ENCODE data around the gene WNK2.
"Not testable (repeated sequence)": the region's sequence is repeated elsewhere in the genome, so short reads cannot be mapped to it uniquely, and the experiment has no call there.

Gene WNK2

GRCh38 chr9:93244101-93244500 is 60.2 kb downstream of the WNK2 start:
- DNase-seq, result no peak

- DNase-seq, result no peak
Observed at GRCh38 chr9:93244510-93245436, 60.8 kb downstream of the WNK2 start.

- DNase-seq, result no peak
Observed at GRCh38 chr9:93245437-93245970, 61.6 kb downstream of the WNK2 start.

- no peak for DNase-seq
Observed at GRCh38 chr9:93246111-93246510, 62.2 kb downstream of the WNK2 start.

GRCh38 chr9:93246526-93246925 is 62.6 kb downstream of the WNK2 start:
- no peak for DNase-seq

DNA sequence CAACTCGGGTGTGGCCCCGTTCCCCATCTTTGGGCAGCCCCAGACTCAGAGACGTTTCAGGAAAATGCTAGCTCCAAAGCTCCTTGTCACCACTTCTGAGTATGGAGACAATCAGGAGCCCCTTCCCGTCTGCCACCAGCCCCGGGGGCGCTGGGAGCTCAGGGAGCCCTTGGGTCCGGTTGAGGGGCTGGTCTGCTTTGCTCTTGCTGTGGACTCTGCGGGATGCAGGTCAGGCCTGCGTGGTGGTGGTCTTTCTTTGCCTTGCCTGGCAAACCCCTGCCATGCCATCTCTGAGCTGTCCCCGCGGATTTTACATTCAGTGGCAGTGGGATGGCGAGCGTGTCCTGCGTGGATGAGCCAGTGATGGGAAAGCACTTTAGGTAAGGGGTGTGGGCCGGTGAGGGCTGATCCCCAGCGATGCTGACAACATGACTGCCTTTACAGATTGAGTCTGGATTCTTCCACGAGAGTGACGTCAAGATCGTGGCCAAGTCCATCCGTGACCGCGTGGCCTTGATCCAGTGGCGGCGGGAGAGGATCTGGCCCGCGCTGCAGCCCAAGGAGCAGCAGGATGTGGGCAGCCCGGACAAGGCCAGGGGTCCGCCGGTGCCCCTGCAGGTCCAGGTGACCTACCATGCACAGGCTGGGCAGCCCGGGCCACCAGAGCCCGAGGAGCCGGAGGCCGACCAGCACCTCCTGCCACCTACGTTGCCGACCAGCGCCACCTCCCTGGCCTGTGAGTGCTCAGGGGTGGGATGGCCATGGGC is 63.3 kb downstream of the WNK2 start:
- DNase-seq, result no peak

DNA sequence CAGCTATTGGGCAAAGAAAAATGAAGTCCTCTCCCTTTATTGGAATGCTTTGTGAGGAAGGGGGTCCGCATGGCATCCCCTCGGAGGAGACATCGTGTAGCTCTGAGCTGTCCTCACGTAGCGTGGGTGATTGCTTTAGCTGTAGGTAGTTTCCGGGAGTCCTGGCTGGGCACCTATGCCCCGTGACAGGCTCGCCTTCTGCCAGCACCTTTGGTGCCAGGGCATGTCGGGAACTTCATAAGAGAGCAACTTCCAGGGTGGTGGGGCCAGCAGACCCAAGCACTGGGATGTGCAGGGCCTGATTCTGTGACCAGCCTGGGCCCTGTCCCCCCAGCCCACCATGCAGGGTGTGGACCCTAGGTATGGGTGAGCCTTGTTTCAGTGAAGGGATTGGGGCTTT is 64.0 kb downstream of the WNK2 start:
- DNase-seq, result no peak

DNA sequence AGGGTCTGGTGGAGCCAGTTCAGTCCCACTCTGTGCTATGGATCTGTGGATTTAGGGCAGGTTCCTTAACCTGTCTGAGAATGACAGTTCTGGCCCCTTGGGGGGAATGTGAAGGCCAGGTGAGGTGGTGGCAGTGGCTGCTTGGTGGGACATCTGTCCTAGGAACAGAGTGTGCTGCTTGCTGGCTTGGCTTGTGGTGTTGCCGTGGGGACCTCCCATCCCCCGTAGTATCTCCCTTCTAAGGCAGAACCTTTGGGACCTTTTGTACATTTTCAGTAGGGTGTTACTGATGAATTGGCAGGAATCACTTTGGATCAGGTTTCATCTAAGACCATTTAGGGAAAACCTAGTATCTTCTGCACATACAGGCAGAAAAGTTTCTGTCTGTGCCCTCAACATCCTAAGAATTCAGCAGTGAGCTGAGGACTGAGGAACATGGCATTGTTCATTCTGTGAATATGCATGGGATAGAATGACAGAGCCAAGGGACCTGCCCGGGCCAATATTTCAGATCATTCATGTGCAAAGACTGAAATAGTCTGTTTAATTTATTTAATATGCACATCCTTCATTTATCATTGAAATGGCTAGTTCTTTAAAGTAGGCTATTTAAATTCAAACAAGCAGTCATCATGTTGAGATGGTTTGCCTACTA is 64.6 kb downstream of the WNK2 start:
- no peak for DNase-seq

DNA sequence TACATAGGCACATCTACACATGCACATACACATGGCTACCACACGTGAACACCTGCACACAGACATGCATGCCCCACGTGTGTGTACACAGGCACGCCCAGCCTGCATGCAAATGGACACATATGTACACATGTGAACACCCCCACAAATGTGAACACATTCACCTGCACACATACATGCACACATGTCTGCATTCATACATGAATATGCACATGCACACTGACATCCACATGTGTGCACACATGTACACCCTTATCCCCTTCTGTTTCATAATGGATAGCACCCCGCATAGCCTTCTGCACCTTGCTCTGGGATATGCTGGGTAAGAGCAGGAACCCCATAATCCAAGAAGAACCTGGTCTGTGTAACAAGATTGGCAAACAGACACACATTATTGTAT is 66.2 kb downstream of the WNK2 start:
- no peak for DNase-seq

GRCh38 chr9:93251309-93251708 is 67.4 kb downstream of the WNK2 start:
- not testable (repeated sequence) for DNase-seq

DNA sequence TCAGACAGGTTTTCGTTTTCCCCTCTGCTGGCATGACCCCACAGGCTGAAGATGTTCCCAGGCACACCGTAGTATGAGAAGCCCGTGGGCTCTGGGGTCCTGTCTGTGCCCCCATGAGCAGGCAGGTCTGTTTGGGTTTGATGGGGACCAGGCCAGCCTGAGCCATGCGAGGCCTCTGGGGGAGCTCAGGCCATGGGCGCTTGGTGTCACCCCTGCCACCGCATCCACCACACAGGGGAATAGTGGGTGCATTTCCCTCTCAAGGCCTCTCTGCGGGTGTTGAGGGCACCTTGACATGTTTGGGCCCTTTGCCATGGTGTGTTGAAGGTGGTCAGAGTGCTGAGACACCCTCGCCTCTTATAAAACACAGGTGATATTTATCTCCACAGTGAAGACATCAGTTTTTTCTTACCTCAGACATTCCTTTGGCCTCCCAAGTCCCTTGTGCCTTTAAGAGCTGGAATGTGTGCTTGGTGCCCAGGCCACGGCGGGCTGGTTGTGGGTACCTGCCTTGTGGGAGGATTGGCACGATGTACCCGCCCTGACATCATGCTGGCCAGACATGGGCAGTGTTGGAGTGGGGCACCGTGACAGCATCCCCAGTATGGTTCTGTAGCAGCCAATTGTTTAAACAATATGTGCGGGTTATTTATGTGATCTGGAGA is 68.3 kb downstream of the WNK2 start:
- no peak for DNase-seq

GRCh38 chr9:93252781-93253530 is 69.0 kb downstream of the WNK2 start:
- DNase-seq, result no peak

DNA sequence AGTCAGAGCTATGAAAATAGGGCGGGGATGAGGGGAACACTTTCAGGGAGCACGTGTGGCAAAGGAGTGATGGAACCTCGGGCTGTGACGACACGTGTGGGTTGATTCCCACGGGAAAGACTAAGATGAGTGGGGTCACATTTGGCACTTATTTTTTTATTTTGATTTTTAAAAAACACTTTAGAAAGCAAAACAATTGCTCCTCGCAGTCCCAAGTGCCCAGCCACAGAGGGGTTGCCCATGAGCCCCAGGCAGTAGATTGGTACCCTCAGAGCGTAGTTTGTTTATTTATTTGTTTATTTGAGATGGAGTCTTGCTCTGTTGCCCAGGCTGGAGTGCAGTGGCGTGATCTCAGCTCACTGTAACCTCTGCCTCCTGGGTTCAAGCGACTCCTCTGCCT is 69.7 kb downstream of the WNK2 start:
- no peak for DNase-seq

GRCh38 chr9:93254061-93254481 is 70.1 kb downstream of the WNK2 start:
- DNase-seq, result no peak

DNA sequence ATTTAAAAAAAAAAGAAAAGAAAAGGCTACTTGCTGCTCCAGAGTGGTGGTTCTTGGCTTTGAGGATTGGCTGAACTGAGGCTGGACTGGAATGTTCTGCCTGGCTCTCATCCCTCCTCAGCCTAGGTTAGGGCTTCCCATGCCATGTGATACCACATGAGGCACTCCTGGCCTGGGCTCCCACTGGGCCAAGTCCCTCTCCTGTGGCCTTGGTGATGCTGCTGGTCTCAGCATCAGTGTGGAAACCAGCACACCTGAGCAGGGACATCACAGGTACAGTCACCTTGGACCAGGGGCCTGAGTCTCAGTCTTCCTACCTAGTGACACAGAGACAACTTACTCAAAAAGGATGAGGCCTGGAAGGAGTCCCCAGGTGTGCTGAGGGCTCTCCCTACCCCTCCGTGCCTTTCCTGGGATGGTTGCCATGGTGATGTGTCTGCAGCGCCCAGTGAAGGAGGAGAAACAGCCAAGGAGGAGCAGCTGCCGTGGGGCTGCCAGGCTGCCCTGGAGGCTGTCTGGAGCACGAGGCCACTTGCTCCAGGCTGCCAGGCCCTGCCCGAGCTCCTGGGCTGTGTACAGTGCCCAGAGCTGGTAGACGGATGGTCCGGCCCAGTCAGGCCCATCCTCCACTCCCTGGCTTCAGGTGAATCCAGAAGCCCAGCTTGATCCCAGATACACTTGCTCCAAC is 71.0 kb downstream of the WNK2 start:
- DNase-seq, result no peak

- DNase-seq, result no peak
Observed at GRCh38 chr9:93255494-93255867, 71.5 kb downstream of the WNK2 start.

GRCh38 chr9:93255994-93256877 is 72.3 kb downstream of the WNK2 start:
- DNase-seq, result no peak

DNA sequence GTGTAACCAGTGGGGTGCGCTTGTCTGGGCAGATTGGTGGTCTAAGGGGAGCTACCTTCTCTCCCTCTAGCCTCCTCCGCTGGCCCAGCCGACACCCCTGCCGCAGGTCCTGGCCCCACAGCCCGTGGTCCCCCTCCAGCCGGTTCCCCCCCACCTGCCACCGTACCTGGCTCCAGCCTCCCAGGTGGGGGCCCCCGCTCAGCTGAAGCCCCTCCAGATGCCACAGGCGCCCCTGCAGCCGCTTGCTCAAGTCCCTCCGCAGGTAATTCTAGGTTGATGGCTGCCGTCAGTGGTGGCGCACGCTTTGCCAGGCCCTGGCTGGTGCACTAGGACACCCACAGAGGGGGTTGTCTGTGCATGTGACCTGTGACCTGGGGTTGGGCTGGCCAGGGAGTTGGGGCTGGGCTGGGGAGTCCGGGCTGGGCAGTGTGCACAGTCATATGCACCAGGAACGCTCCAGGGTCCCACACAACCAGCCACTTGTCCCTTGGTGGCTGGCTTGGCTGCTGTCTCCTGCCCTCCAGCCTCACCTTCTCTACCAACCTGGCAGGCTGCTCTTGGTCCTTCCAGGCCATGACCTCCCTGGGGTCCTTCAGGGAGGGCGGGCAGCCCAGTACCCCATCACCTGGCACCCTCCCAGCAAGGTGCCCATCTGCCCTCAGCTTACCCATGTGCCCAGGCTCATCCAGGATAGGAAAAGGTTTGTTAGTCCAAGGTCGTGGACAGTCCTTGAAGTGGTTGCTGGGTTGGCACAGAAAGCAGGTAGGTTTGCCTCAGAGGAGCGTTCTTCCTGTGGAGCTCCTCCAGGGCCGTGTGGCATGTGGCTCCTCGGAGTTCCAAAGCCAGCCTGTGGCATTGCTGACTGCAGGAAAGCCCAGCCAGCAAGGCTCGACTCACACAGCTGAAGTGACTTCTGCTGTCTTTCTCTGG is 73.2 kb downstream of the WNK2 start:
- no peak for DNase-seq

- DNase-seq, result no peak
Observed at GRCh38 chr9:93257808-93258331, 73.9 kb downstream of the WNK2 start.
